Tibial nerve (tissue), 4 donors: ENCODE results near the gene DDX3X.

Experiments
- CTCF ChIP-seq, 5 experiments: fragments of 200-600 bp in 3 of 5; fragments of 450-650 bp in 2 of 5; sonication (generic) in 3 of 5; IDR thresholded peaks; one replicate each; pipeline ENCODE4 v1.5.1; 2016 to 2019; ENCODE audit warnings: antibody characterized with exemption in 5 of 5, mild to moderate bottlenecking in 3 of 5, moderate library complexity in 2 of 5
- EP300 ChIP-seq, 2 donors: sonication (generic); formaldehyde crosslinking; IDR thresholded peaks; one replicate each; pipeline ENCODE4 v1.6.1; 2017; ENCODE audit warnings: antibody characterized with exemption in 2 of 2, mild to moderate bottlenecking in 1 of 2

DNA sequence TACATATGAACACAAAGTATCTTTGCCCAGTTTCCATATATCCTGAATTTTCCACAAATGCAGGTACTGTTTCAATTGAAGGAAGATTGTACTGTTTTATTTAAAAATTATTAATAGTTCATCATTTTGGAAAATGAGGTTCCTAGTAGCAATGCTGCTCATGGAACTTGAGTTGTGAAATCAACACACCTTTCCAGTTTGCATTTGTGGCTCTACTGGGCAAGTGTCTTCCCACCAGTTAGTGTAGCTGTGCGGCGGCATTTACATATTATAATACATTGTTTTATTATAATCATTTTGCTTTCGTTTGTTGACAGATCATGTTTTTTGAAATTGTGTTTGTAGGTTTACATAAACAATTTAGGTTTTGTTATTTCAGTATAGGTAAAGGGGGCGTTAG is 2.0 kb upstream of the DDX3X start:
- TF ChIP-seq CTCF (IDR thresholded peaks at IDR 0.05) (no peak), EP300 (IDR thresholded peaks at IDR 0.05) (no peak)
